B cell (primary cell): Measurements from ENCODE around the gene RAD51B.

Experiments used
- CTCF ChIP-seq: fragments of 200-600 bp; IDR thresholded peaks from one replicate; pipeline ENCODE4 v1.8.0; 2022; ENCODE audit warnings: antibody characterized with exemption, mild to moderate bottlenecking
- EZH2 ChIP-seq: IDR thresholded peaks from 2 replicates; pipeline ENCODE4 v1.6.1; 2012; ENCODE audit warnings: borderline replicate concordance, low read depth, mild to moderate bottlenecking, moderate library complexity, low read length; ENCODE audit not compliant: insufficient read depth, poor library complexity, severe bottlenecking

DNA sequence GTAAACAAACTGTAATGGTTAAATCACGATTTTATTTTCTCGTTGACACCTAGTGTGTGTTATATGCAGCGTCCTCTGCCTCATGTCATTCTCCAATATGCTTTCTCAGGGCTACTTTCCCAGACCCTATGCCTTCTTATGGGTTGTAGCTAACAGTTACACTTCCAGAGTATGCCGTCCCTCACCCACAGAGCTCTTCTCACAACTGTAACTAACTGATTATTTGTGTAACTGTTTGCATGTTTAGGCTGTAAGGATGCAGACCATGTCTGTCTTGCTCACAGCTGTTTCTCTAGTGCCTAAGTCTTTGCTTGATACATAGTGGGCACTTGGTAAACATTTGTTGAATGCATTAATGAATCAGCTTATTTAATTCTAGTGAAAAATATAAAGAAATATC, 555.8 kb downstream of the RAD51B start:
- no peak for TF ChIP-seq CTCF
- TF ChIP-seq EZH2, result no peak
